H1 (cell line): ENCODE results near the gene SNF8. TPM values are rescaled to one million over a fixed set of nuclear protein-coding genes. Genes with fewer than 3 reads are reported as not detected.

Source experiments
- CHD7 ChIP-seq: fragments of 300-600 bp; sonication (generic); IDR thresholded peaks from 2 replicates; pipeline ENCODE4 v1.7.1; 2012; ENCODE audit warnings: low read length, moderate library complexity, mild to moderate bottlenecking, inconsistent platforms; ENCODE audit not compliant: insufficient replicate concordance
- polyA plus RNA-seq, 7 experiments: library from polyadenylated mRNA; depleted of rRNA in 3 of 7; stranded (reverse) in 5 of 7; unstranded in 2 of 7; fragments of >200 nt in 5 of 7; fragments of 200-250 nt in 2 of 7; gene quantifications; 1 replicate in 5 of 7; 2 replicates in 1 of 7; 4 replicates in 1 of 7; pipeline versions ENCODE4 v1.2.1 to v1.2.3, GENCODE V29; 2011 to 2013; ENCODE audit warnings: missing spikeins in 2 of 7, mixed read lengths in 2 of 7
- total RNA-seq: library from RNA; stranded (reverse); fragmentation: NEBNext Ultra II Directional; extraction: Animal tissue kit (Norgen Biotek cat#: 25700); gene quantifications from 2 replicates; pipeline ENCODE4 v1.2.1, GENCODE V29; 2021

The SNF8 gene
- total and polyA plus RNA-seq, 2 of the 8 experiments (the other 6 are each of a cell fraction or from before 2014, with no cell fraction given) = 132 to 133 TPM

- no peak for TF ChIP-seq CHD7
These were observed 38.6 kb downstream of the SNF8 start (continued) for GRCh38 chr17:48905987-48906515.
